Neuronal stem cell (in vitro differentiated cells): ENCODE results near the gene KLHL18.

ENCODE experiments used
- DNase-seq: peaks from one replicate; pipeline ENCODE4 v3.0.0-alpha.2; 2013; ENCODE audit warnings: low spot score
- H2AFZ ChIP-seq: one replicate; pipeline ENCODE4 v1.6.1; 2013; ENCODE audit warnings: mild to moderate bottlenecking, low read length, inconsistent platforms
- H2AK5ac ChIP-seq: 2 replicates; pipeline ENCODE4 v1.6.1; 2013; ENCODE audit warnings: low read depth, mild to moderate bottlenecking, inconsistent platforms, low read length, moderate library complexity, mixed read lengths
- H2BK120ac ChIP-seq: 2 replicates; pipeline ENCODE4 v1.6.1; 2013; ENCODE audit warnings: low read depth, mild to moderate bottlenecking, inconsistent platforms, low read length, moderate library complexity, mixed read lengths
- H2BK12ac ChIP-seq: one replicate; pipeline ENCODE4 v1.6.1; 2013; ENCODE audit warnings: low read length, inconsistent platforms
- H2BK15ac ChIP-seq: 2 replicates; pipeline ENCODE4 v1.6.1; 2013; ENCODE audit warnings: mild to moderate bottlenecking, low read length, inconsistent platforms, mixed read lengths
- H2BK5ac ChIP-seq: one replicate; pipeline ENCODE4 v1.6.1; 2013; ENCODE audit warnings: inconsistent platforms, mild to moderate bottlenecking, low read length, moderate library complexity
- H3K14ac ChIP-seq: one replicate; pipeline ENCODE4 v1.6.1; 2013; ENCODE audit warnings: low read length, inconsistent platforms
- H3K18ac ChIP-seq: 2 replicates; pipeline ENCODE4 v1.6.1; 2013; ENCODE audit warnings: low read length, inconsistent platforms
- H3K23ac ChIP-seq: 2 replicates; pipeline ENCODE4 v1.6.1; 2013; ENCODE audit warnings: low read depth, mild to moderate bottlenecking, mixed read lengths, low read length, inconsistent platforms; ENCODE audit not compliant: poor library complexity
- H3K27ac ChIP-seq: replicated peaks from 3 replicates; pipeline ENCODE4 v1.5.1; 2013; ENCODE audit warnings: low read length, inconsistent platforms
- H3K27me3 ChIP-seq, 3 experiments: 2 replicates each; pipeline ENCODE4 v1.6.1; 2013; ENCODE audit warnings: low read length in 3 of 3, mild to moderate bottlenecking in 2 of 3, inconsistent platforms in 1 of 3, low read depth in 1 of 3, mixed read lengths in 1 of 3, moderate library complexity in 1 of 3; ENCODE audit not compliant: control insufficient read depth in 3 of 3, insufficient read depth in 3 of 3
- H3K36me3 ChIP-seq, 2 donors: replicated peaks in 1 of 2; 2 replicates each; pipeline ENCODE4 v1.6.1; 2013; ENCODE audit warnings: low read length in 2 of 2; ENCODE audit not compliant: control insufficient read depth in 2 of 2, insufficient read depth in 2 of 2
- H3K4ac ChIP-seq: 2 replicates; pipeline ENCODE4 v1.6.1; 2013; ENCODE audit warnings: inconsistent platforms, mild to moderate bottlenecking, low read length, moderate library complexity
- H3K4me1 ChIP-seq, 2 donors: 1 replicate in 1 of 2; 2 replicates in 1 of 2; pipeline ENCODE4 v1.6.1; 2013; ENCODE audit warnings: low read length in 2 of 2, low read depth in 1 of 2; ENCODE audit not compliant: control insufficient read depth in 2 of 2, insufficient read depth in 1 of 2
- H3K4me2 ChIP-seq: one replicate; pipeline ENCODE4 v1.6.1; 2013; ENCODE audit warnings: mild to moderate bottlenecking, low read length, inconsistent platforms; ENCODE audit not compliant: insufficient read depth, poor library complexity, severe bottlenecking
- H3K4me3 ChIP-seq, 2 donors: 2 replicates each; pipeline ENCODE4 v1.5.1; 2013; ENCODE audit warnings: low read length in 2 of 2, mild to moderate bottlenecking in 2 of 2, inconsistent platforms in 1 of 2, moderate library complexity in 1 of 2
- H3K79me1 ChIP-seq: one replicate; pipeline ENCODE4 v1.6.1; 2013; ENCODE audit warnings: low read depth, mild to moderate bottlenecking, inconsistent platforms, low read length, moderate library complexity
- H3K9ac ChIP-seq: one replicate; pipeline ENCODE4 v1.6.1; 2013; ENCODE audit warnings: mild to moderate bottlenecking, low read depth, low read length, inconsistent platforms; ENCODE audit not compliant: poor library complexity
- H3K9me3 ChIP-seq, 2 donors: replicated peaks in 1 of 2; 2 replicates each; pipeline versions ENCODE3 to v1.6.1; 2013; ENCODE audit warnings: low read length in 2 of 2, mild to moderate bottlenecking in 2 of 2, inconsistent platforms in 1 of 2, low read depth in 1 of 2, mixed read lengths in 1 of 2, moderate library complexity in 1 of 2; ENCODE audit not compliant: control insufficient read depth in 2 of 2, insufficient read depth in 1 of 2
- H4K8ac ChIP-seq: one replicate; pipeline ENCODE4 v1.6.1; 2013; ENCODE audit warnings: low read depth, mild to moderate bottlenecking, inconsistent platforms, low read length, moderate library complexity
- H4K91ac ChIP-seq: one replicate; pipeline ENCODE4 v1.6.1; 2013; ENCODE audit warnings: low read length, low read depth, mild to moderate bottlenecking, inconsistent platforms; ENCODE audit not compliant: poor library complexity
- WGBS, 2 donors: extraction: QIAGEN DNeasy Blood & Tissue Kit; methylation state at CpG; one replicate each; pipeline ENCODE4 v1.1.7; 2013; ENCODE audit warnings: missing lambda C conversion rate in 2 of 2, mixed read lengths in 1 of 2; ENCODE audit not compliant: insufficient read length in 2 of 2, insufficient replicate concordance in 1 of 2; ENCODE audit errors: extremely low coverage in 2 of 2; 5-methylcytosine and 5-hydroxymethylcytosine counted together

KLHL18 gene

GRCh38 chr3:47379411-47379899 is 96.7 kb downstream of the KLHL18 start:
- DNase-seq: no peak
- H2BK15ac ChIP-seq: no peak overlapping the region
- H2AK5ac ChIP-seq: no peak overlapping the region
- no peak overlapping the region for H3K27ac ChIP-seq
- no peak overlapping the region for H3K18ac ChIP-seq
- H3K4me3 ChIP-seq: peak overlapping the region in 1 of 2 donors; percentile 81
- H3K14ac ChIP-seq: no peak overlapping the region
- H2BK120ac ChIP-seq: no peak overlapping the region
- peaks cover 0 to 11% of the 10 kb centered on the region in 2 donors for H3K36me3 ChIP-seq
- no peak overlapping the region for H3K23ac ChIP-seq
- H4K91ac ChIP-seq: no peak overlapping the region
- H3K9ac ChIP-seq: no peak overlapping the region
- H3K4me2 ChIP-seq: no peak overlapping the region
- no peaks in the 10 kb centered on the region for H3K9me3 ChIP-seq
- no peaks in the 10 kb centered on the region for H3K27me3 ChIP-seq
- peak overlapping the region; percentile 93 for H2AFZ ChIP-seq
- peaks cover 3% of the 10 kb centered on the region for H3K79me1 ChIP-seq
- H3K4me1 ChIP-seq: peaks cover 5 to 6% of the 10 kb centered on the region in 2 donors
- no peak overlapping the region for H3K4ac ChIP-seq
- WGBS, 2 donors: no CpG with 5 or more reads among the region's 19 CpGs
- no peak overlapping the region for H2BK12ac ChIP-seq
- no peak overlapping the region for H2BK5ac ChIP-seq
- no peak overlapping the region for H4K8ac ChIP-seq

- peak overlapping the region; percentile 97 for H3K18ac ChIP-seq
- no peak overlapping the region for H4K8ac ChIP-seq
- no peak overlapping the region for H2BK5ac ChIP-seq
- no peak overlapping the region for H2BK12ac ChIP-seq
- peaks cover 3% of the 10 kb centered on the region for H3K79me1 ChIP-seq
- peak overlapping the region; percentile 76 for H3K4me2 ChIP-seq
- peaks cover 5 to 6% of the 10 kb centered on the region in 2 donors for H3K4me1 ChIP-seq
- no peaks in the 10 kb centered on the region for H3K27me3 ChIP-seq
- DNase-seq: no peak
- peak overlapping the region; percentile 66 for H2AK5ac ChIP-seq
- peak overlapping the region; percentile 93 for H2AFZ ChIP-seq
- no peak overlapping the region for H4K91ac ChIP-seq
- H3K14ac ChIP-seq: no peak overlapping the region
- peak overlapping the region; percentile 97 for H3K9ac ChIP-seq
- peak overlapping the region; percentile 32 for H3K27ac ChIP-seq
- peak overlapping the region; percentile 97 for H3K23ac ChIP-seq
- no peaks in the 10 kb centered on the region for H3K9me3 ChIP-seq
- no CpG with 5 or more reads among the region's 23 CpGs for WGBS, 2 donors
- H3K4me3 ChIP-seq: peak overlapping the region; percentile 81 to 90
- peak overlapping the region; percentile 38 for H2BK15ac ChIP-seq
- peaks cover 0 to 14% of the 10 kb centered on the region in 2 donors for H3K36me3 ChIP-seq
- H3K4ac ChIP-seq: peak overlapping the region; percentile 30
- no peak overlapping the region for H2BK120ac ChIP-seq
Observed at GRCh38 chr3:47380026-47380600, 97.4 kb downstream of the KLHL18 start.

- Histone ChIP-seq H3K9ac (peak within 1 kb of the TSS; percentile 97), H3K23ac (peak within 1 kb of the TSS; percentile 97), H2AK5ac (peak within 1 kb of the TSS; percentile 66), H3K27me3 (no peaks in the 10 kb centered on the region), H3K36me3 (peaks cover 0 to 20% of the 10 kb centered on the region in 2 donors), H4K8ac (peak within 1 kb of the TSS; percentile 45), H3K4me3 (peak within 1 kb of the TSS; percentile 81 to 95), H2BK15ac (peak within 1 kb of the TSS; percentile 38), H3K14ac (peak within 1 kb of the TSS; percentile 28), H3K4ac (peak within 1 kb of the TSS; percentile 30), H3K79me1 (peaks cover 3% of the 10 kb centered on the region), H2BK12ac (no peak within 1 kb of the TSS), H3K27ac (peak within 1 kb of the TSS; percentile 33), H3K4me1 (peaks cover 5 to 6% of the 10 kb centered on the region in 2 donors), H3K18ac (peak within 1 kb of the TSS; percentile 97), H2BK5ac (no peak within 1 kb of the TSS), H3K9me3 (no peaks in the 10 kb centered on the region), H3K4me2 (peak within 1 kb of the TSS; percentile 76), H2AFZ (peak within 1 kb of the TSS; percentile 93), H2BK120ac (no peak within 1 kb of the TSS), H4K91ac (peak within 1 kb of the TSS; percentile 56)
- DNase-seq: peak; percentile 99
- no CpG with 5 or more reads among the region's 61 CpGs for WGBS, 2 donors
Observed at GRCh38 chr3:47380601-47381316, 98.0 kb downstream of the KLHL18 start, which contains the start of gene PTPN23. TSS of gene PTPN23 (plus strand) at chr3:47381021. CDS start at chr3:47381097, 76 bp downstream.
